Fibroblast of lung (primary cell): Measurements from ENCODE around the gene CHURC1. TPM values are rescaled to one million over a fixed set of nuclear protein-coding genes. Genes with fewer than 3 reads are reported as not detected.

ENCODE experiments used
- DNase-seq, 2 donors: peaks; one replicate each; pipeline versions ENCODE4 v3.0.0 to v3.0.0-alpha.2; 2010; ENCODE audit warnings: low read depth in 2 of 2
- H2AFZ ChIP-seq: 2 replicates; pipeline ENCODE4 v1.5.1; 2012; ENCODE audit warnings: low read length, control low read depth, inconsistent platforms
- H3K27ac ChIP-seq: 2 replicates; pipeline ENCODE4 v1.5.1; 2011; ENCODE audit warnings: low read length, control low read depth; ENCODE audit not compliant: insufficient read depth
- H3K27me3 ChIP-seq: 2 replicates; pipeline ENCODE4 v1.5.1; 2011; ENCODE audit warnings: mild to moderate bottlenecking, low read length; ENCODE audit not compliant: control insufficient read depth, insufficient read depth
- H3K36me3 ChIP-seq: 2 replicates; pipeline ENCODE4 v1.5.1; 2011; ENCODE audit warnings: low read length; ENCODE audit not compliant: control insufficient read depth, insufficient read depth
- H3K4me1 ChIP-seq: 2 replicates; pipeline ENCODE4 v1.5.1; 2011; ENCODE audit warnings: low read length; ENCODE audit not compliant: control insufficient read depth, insufficient read depth; ENCODE audit errors: extremely low read depth
- H3K4me2 ChIP-seq: 2 replicates; pipeline ENCODE4 v1.5.1; 2011; ENCODE audit warnings: low read length, control low read depth; ENCODE audit not compliant: insufficient read depth; ENCODE audit errors: extremely low read depth
- H3K4me3 ChIP-seq, 4 experiments: fragments of 200-600 bp in 1 of 4; sonication (generic) in 1 of 4; replicated peaks in 1 of 4; 2 replicates each; pipeline ENCODE4 v1.5.1; 2011 to 2016; ENCODE audit warnings: low read length in 4 of 4, low read depth in 3 of 4, mild to moderate bottlenecking in 3 of 4, control low read depth in 2 of 4, inconsistent platforms in 1 of 4, mixed read lengths in 1 of 4; ENCODE audit not compliant: insufficient read depth in 1 of 4; ENCODE audit errors: control extremely low read depth in 1 of 4
- H3K79me2 ChIP-seq: 2 replicates; pipeline ENCODE4 v1.5.1; 2012; ENCODE audit warnings: mild to moderate bottlenecking, low read length, inconsistent platforms; ENCODE audit not compliant: control insufficient read depth, insufficient read depth
- H3K9ac ChIP-seq: 2 replicates; pipeline ENCODE4 v1.5.1; 2011; ENCODE audit warnings: mild to moderate bottlenecking, low read length, control low read depth; ENCODE audit not compliant: insufficient read depth
- H3K9me3 ChIP-seq: 2 replicates; pipeline ENCODE4 v1.5.1; 2012; ENCODE audit warnings: low read depth, low read length; ENCODE audit not compliant: control insufficient read depth, insufficient read depth
- H4K20me1 ChIP-seq: 2 replicates; pipeline ENCODE4 v1.5.1; 2011; ENCODE audit warnings: low read length; ENCODE audit not compliant: control insufficient read depth, insufficient read depth; ENCODE audit errors: extremely low read depth
- EZH2 ChIP-seq: IDR thresholded peaks from 2 replicates; pipeline ENCODE4 v1.5.1; 2012; ENCODE audit warnings: low read length, control low read depth, mild to moderate bottlenecking; ENCODE audit errors: missing control alignments
- polyA plus RNA-seq, 2 donors: library from polyadenylated mRNA; depleted of rRNA in 1 of 2; stranded (reverse) in 1 of 2; unstranded in 1 of 2; fragments of >200 nt; gene quantifications; 2 replicates each; pipeline ENCODE4 v1.2.1, GENCODE V29; 2011 to 2012; ENCODE audit warnings: missing spikeins in 1 of 2
- total RNA-seq: library from RNA; depleted of rRNA; stranded (reverse); fragments of >200 nt; gene quantifications from 2 replicates; pipeline ENCODE4 v1.2.1, GENCODE V29; 2014
- TF ChIP-seq, protein P1 (sequence below), 2 donors: IDR thresholded peaks in 1 of 2; conservative IDR thresholded peaks in 1 of 2; 1 replicate in 1 of 2; 2 replicates in 1 of 2; pipeline ENCODE4 v1.5.1; 2011 to 2012; ENCODE audit warnings: low read length in 2 of 2, control low read depth in 1 of 2, inconsistent platforms in 1 of 2, low read depth in 1 of 2, mild to moderate bottlenecking in 1 of 2

Gene CHURC1
- total and polyA plus RNA-seq, 2 donors (not counting 1 experiment from before 2014, with no cell fraction given), result 38.6 to 89.5 TPM

DNA sequence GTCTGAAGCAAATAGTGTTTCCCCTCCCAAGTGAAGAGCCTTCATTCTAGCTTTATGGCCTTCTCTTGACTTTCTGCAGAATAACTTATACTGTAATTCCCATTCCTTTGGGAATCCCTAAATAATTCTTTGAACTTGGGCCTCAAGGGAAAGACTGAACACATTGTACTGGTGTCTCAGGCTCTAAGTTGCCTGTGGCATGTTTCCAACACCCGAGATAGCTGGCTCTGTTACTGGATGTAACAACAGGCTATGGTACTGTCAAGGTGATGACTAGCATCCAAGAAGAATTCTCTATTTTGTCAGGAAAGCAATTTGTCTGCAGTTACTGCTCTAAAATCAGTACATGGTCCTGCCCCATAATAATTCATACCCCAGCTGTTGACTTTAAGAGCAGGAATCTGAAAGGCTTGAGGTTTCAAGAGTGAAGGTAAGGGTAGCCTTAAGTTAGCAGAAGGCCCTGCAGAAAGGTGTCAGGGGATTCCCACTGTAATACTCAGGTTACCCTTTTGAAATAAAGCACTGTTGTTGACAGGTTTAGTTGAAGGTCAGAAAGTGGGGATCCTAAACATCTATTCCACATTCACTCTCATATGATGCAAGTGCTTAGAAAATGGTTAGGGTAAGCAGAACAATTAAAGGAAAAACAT lies 23.0 kb downstream of the CHURC1 start:
- peaks cover 2% of the 10 kb centered on the region for H3K36me3 ChIP-seq
- no peak overlapping the region for H3K4me3 ChIP-seq
- H3K27me3 ChIP-seq, result no peaks in the 10 kb centered on the region
- no peaks in the 10 kb centered on the region for H3K9me3 ChIP-seq
- no peaks in the 10 kb centered on the region for H3K79me2 ChIP-seq
- H3K4me2 ChIP-seq, result no peak overlapping the region
- H4K20me1 ChIP-seq, result no peaks in the 10 kb centered on the region
- TF ChIP-seq EZH2, result no peak
- TF ChIP-seq, protein P1, sequence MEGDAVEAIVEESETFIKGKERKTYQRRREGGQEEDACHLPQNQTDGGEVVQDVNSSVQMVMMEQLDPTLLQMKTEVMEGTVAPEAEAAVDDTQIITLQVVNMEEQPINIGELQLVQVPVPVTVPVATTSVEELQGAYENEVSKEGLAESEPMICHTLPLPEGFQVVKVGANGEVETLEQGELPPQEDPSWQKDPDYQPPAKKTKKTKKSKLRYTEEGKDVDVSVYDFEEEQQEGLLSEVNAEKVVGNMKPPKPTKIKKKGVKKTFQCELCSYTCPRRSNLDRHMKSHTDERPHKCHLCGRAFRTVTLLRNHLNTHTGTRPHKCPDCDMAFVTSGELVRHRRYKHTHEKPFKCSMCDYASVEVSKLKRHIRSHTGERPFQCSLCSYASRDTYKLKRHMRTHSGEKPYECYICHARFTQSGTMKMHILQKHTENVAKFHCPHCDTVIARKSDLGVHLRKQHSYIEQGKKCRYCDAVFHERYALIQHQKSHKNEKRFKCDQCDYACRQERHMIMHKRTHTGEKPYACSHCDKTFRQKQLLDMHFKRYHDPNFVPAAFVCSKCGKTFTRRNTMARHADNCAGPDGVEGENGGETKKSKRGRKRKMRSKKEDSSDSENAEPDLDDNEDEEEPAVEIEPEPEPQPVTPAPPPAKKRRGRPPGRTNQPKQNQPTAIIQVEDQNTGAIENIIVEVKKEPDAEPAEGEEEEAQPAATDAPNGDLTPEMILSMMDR (conservative IDR thresholded peaks at IDR 0.05 in 1 of 2, IDR thresholded peaks at IDR 0.05 in 1 of 2; ENCODE audit: low read depth in 1 of 2, low read length in 2 of 2), result no peak
- H3K4me1 ChIP-seq, result no peaks in the 10 kb centered on the region
- no peak overlapping the region for H3K9ac ChIP-seq
- no peak overlapping the region for H2AFZ ChIP-seq
- no peak for DNase-seq
- H3K27ac ChIP-seq, result no peak overlapping the region

DNA sequence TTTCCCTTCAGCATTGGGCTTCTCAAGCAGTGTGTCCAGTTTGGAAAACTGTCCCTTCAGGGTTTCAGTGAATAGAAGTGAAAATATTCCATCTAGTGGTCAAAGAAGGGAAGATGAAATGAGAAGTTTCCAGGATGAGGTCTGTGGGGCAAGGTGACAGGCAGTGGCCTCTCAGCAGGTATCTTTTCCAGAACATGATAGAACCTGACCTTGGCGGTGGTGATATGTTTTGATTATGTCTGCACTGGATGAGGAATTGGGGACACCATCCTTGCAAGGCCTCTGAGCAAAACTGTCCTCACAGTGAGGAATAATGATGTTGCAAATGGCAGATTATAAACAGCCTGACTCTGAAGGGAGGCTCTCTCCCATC lies 23.6 kb downstream of the CHURC1 start:
- H3K9ac ChIP-seq, result no peak overlapping the region
- H3K27me3 ChIP-seq, result no peaks in the 10 kb centered on the region
- H3K36me3 ChIP-seq, result peaks cover 2% of the 10 kb centered on the region
- no peaks in the 10 kb centered on the region for H3K4me1 ChIP-seq
- no peak overlapping the region for H3K4me2 ChIP-seq
- H3K79me2 ChIP-seq, result no peaks in the 10 kb centered on the region
- no peaks in the 10 kb centered on the region for H3K9me3 ChIP-seq
- no peak overlapping the region for H2AFZ ChIP-seq
- DNase-seq, result peak in 1 of 2 donors; percentile 11
- no peak overlapping the region for H3K4me3 ChIP-seq
- H3K27ac ChIP-seq, result no peak overlapping the region
- no peaks in the 10 kb centered on the region for H4K20me1 ChIP-seq
- TF ChIP-seq, protein P1 (conservative IDR thresholded peaks at IDR 0.05 in 1 of 2, IDR thresholded peaks at IDR 0.05 in 1 of 2; ENCODE audit: low read depth in 1 of 2, low read length in 2 of 2), result peak; percentile 23 to 27
- TF ChIP-seq EZH2, result no peak

DNA sequence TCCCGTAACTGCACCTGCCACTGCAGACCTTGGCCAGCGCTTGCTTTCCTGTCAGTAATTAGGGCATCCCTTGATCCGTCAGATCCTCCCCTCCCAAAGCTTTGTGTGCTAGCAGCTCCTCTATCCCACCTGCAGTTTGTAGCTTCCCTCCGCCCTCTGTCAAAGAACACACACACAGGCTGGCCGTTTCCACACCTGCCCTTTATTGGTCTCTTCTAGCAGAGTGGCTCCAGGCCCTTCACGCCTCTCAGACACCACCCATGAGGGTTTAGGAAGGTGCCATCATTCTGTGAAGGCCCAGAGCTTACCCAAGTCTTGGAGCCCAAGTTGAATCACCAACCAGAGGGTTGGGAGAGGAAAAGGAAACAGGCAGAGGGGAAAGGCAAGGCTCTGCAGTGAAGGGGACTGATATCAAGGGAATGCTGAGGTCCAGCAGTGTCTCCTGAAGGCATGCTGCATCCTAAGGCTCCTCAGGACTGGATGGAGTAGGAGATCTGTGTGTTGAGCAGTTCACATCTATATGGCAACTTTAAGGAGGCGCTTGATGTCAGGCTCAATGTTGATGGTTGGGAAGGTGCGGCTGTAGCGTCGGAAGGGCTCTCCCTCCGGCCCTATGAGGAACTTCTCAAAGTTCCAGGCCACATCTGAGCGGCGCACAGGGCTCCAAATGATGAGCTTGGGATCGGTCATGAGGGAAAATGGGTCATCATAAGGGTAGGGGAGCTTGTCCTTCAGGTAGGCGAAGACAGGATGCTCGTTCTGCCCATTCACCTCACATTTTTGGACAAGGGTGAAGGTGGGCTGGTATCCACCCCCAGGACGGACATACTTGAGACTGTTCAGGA lies 24.9 kb downstream of the CHURC1 start:
- H2AFZ ChIP-seq, result no peak overlapping the region
- H3K27ac ChIP-seq, result no peak overlapping the region
- H3K4me2 ChIP-seq, result no peak overlapping the region
- TF ChIP-seq, protein P1 (conservative IDR thresholded peaks at IDR 0.05 in 1 of 2, IDR thresholded peaks at IDR 0.05 in 1 of 2; ENCODE audit: low read depth in 1 of 2, low read length in 2 of 2), result no peak
- TF ChIP-seq EZH2, result no peak
- peaks cover 2% of the 10 kb centered on the region for H3K36me3 ChIP-seq
- no peaks in the 10 kb centered on the region for H3K27me3 ChIP-seq
- DNase-seq, result no peak
- H3K79me2 ChIP-seq, result no peaks in the 10 kb centered on the region
- H3K9ac ChIP-seq, result no peak overlapping the region
- no peak overlapping the region for H3K4me3 ChIP-seq
- H4K20me1 ChIP-seq, result no peaks in the 10 kb centered on the region
- H3K9me3 ChIP-seq, result no peaks in the 10 kb centered on the region
- H3K4me1 ChIP-seq, result no peaks in the 10 kb centered on the region
